Measurements from ENCODE around the gene CLDN4.

CLDN4 gene

DNA sequence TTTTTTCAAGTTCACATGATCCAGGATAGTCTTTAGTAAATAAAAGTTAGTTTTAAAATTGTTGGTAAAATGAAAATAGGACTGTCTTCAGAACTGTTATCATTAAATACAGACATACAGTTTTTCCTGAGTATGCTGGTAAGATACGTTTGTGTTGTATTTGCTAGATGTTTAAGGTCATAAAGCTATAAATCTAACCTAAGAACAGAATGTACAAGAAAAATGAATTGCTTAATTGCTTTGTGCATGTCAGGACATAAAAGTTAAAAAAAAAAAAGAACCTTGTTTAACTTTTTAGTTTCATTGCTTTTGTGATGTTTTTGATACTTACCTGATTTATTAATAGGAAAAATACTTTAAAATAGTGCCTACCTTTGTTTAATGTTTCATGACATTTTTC is 29.2 kb upstream of the CLDN4 start:
- FAIRE-seq: no peak
- DNase-seq (ENCODE audit: insufficient read length, low spot score): no peak
- TF ChIP-seq, protein P1, sequence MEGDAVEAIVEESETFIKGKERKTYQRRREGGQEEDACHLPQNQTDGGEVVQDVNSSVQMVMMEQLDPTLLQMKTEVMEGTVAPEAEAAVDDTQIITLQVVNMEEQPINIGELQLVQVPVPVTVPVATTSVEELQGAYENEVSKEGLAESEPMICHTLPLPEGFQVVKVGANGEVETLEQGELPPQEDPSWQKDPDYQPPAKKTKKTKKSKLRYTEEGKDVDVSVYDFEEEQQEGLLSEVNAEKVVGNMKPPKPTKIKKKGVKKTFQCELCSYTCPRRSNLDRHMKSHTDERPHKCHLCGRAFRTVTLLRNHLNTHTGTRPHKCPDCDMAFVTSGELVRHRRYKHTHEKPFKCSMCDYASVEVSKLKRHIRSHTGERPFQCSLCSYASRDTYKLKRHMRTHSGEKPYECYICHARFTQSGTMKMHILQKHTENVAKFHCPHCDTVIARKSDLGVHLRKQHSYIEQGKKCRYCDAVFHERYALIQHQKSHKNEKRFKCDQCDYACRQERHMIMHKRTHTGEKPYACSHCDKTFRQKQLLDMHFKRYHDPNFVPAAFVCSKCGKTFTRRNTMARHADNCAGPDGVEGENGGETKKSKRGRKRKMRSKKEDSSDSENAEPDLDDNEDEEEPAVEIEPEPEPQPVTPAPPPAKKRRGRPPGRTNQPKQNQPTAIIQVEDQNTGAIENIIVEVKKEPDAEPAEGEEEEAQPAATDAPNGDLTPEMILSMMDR (IDR thresholded peaks at IDR 0.05; ENCODE audit: insufficient read depth, missing control alignments): no peak

DNA sequence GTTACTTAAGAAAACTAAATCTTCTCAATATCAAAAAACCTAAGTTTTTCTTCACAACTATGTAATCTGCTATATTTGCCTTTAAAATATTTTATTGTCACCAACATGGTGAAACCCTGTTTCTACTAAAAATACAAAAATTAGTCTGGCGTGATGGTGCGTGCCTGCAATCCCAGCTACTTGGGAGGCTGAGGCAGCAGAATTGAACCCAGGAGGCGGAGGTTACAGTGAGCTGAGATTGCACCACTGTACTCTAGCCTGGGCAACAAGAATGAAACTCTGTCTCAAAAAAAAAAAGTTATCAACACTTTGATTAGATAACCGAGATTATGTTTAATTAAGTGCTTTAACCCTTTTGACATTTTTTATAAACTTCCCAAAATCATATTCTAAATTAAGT is 28.3 kb upstream of the CLDN4 start:
- no peak for FAIRE-seq
- TF ChIP-seq, protein P1 (IDR thresholded peaks at IDR 0.05; ENCODE audit: insufficient read depth, missing control alignments): no peak

DNA sequence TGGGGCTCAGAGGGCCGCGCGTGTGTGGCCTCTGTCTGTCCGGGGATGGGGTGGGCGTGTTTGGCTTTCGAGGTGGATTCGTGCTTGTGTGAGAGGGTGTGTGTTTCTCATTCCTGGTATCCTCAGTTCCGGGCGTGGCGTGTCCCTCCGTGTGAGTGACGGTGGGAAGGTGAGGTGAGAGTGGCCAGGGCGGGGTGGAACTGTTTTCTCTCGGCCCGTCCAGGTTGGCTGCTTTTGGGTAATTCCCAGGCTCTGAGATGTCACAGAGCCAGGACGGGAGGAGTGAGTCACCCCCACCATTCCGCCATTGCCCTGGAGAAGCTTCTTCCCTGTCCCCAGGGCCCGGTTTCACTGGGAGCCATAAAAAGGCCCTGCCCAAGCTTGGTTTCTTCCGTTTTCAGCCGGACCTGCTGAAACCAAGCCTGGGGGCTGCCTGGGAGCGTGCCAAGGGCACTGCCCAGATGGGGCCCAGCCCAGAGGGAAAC is 21.3 kb upstream of the CLDN4 start:
- FAIRE-seq (no peak), DNase-seq (ENCODE audit: insufficient read length, low spot score) (no peak)
- TF ChIP-seq, protein P1 (IDR thresholded peaks at IDR 0.05; ENCODE audit: insufficient read depth, missing control alignments): no peak

More for the DNA sequence above, 28.3 kb upstream of the CLDN4 start:
- no peak for DNase-seq (ENCODE audit: insufficient read length, low spot score)

DNA sequence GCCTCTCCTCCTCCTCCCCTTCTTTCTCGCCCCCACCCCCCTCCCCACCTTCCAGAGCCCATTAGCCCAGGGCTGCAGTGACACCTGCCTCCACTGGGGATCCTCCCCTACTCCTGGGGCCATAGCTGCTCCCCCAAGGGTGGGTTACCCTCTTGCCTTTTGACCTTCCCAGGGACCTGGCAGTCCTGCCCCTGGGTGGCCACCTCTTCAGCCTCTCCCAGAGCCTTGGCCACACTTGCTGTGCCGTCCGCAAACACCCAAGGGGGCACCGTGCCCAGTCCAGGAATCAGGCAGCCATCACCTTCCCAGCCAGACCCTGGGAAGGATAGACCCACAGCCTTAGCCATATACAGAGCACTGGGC is 19.8 kb upstream of the CLDN4 start:
- no peak for DNase-seq (ENCODE audit: insufficient read length, low spot score)
- no peak for FAIRE-seq
- TF ChIP-seq, protein P1 (IDR thresholded peaks at IDR 0.05; ENCODE audit: insufficient read depth, missing control alignments): no peak

DNA sequence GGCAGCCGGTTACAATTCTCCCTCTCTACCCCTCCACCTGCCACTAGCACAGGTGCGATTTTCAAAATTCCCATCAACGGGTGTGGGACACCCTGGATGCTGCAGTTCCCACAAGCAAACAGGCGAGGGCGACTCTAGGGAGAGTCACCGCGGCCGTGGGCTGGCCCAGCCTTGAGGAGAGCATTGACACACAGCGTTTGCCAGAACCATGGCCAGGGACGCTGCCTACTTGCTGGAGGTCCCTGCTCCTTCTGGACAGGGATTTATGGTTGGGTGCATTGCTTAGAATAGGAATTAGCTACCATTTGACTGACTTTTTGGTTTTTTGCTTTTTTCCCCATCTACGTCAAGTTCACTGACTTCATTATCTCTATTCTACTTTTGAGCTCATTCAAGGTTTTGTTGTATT is 19.0 kb upstream of the CLDN4 start:
- no peak for DNase-seq (ENCODE audit: insufficient read length, low spot score)
- TF ChIP-seq, protein P1 (IDR thresholded peaks at IDR 0.05; ENCODE audit: insufficient read depth, missing control alignments): peak; percentile 67
- no peak for FAIRE-seq

DNA sequence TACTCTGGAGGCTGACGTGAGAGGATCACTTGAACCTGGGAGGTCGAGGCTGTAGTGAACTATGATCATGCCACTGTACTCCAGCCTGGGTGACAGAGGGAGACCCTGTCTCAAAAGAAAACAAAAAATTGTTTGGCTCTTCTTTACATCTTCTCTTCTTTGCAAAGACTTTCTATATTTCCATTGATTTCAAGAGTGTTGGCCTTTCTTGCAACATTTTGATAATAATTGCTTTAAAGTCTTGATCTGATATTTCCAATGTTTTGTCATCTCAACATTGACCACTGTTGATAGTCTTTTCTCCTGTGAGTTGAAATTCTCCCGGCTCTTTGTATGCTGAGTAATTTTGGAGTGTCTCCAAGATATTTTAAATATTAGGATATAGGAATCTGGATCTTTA is 17.8 kb upstream of the CLDN4 start:
- TF ChIP-seq, protein P1 (IDR thresholded peaks at IDR 0.05; ENCODE audit: insufficient read depth, missing control alignments): no peak
- FAIRE-seq (no peak), DNase-seq (ENCODE audit: insufficient read length, low spot score) (no peak)

DNA sequence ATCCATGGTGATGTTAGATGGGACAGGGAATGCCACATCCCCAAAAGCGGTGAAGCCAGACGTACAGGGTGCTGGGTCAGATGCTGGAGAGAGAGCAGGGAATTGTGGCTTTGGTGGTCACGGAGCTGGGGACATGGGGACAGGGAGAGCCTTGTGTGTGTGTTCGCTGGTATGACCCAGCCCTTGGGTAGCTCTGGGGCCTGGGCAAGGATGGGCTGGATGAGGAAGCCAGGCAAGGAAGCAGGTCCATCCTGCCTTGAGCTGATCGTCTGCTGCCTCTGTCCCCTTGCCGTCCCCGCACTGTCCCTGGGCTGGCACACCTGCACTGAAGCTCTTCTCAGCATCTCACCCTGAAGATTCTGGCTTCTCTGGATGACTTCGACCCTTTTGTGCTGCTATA is 15.4 kb upstream of the CLDN4 start:
- TF ChIP-seq, protein P1 (IDR thresholded peaks at IDR 0.05; ENCODE audit: insufficient read depth, missing control alignments): no peak
- no peak for FAIRE-seq

More for the DNA sequence above, 15.4 kb upstream of the CLDN4 start:
- no peak for DNase-seq (ENCODE audit: insufficient read length, low spot score)

Data from D721Med (cell line).